ENCODE data around the gene MAP3K2. TPM values are rescaled to one million over a fixed set of nuclear protein-coding genes. Genes with fewer than 3 reads are reported as not detected.

Gene MAP3K2
- total RNA-seq, 6 experiments from 2014 or later: 38.5 to 44.2 (median 40.1) TPM

- DNase-seq: peak; percentile 79
- no peaks in the 10 kb centered on the region for H3K36me3 Mint-ChIP-seq (ENCODE audit: low read depth)
- no peaks in the 10 kb centered on the region for H3K9me3 Mint-ChIP-seq
- H3K27me3 Mint-ChIP-seq (ENCODE audit: insufficient read depth): peaks cover 6% of the 10 kb centered on the region; the same call in 1 of the 2 replicates
- TF ChIP-seq CTCF (IDR thresholded peaks at IDR 0.05): no peak
- H3K4me1 Mint-ChIP-seq (ENCODE audit: low read depth): peaks cover 59% of the 10 kb centered on the region
- H3K4me3 Mint-ChIP-seq: no peak overlapping the region
- H3K27ac Mint-ChIP-seq: peak overlapping the region; percentile 65
Measured at GRCh38 chr2:127400897-127401756, 13.4 kb upstream of the MAP3K2 start.

- Mint-ChIP-seq H3K9me3 (no peaks in the 10 kb centered on the region), H3K27me3 (ENCODE audit: insufficient read depth) (peaks cover 6% of the 10 kb centered on the region; the same call in 1 of the 2 replicates), H3K36me3 (ENCODE audit: low read depth) (no peaks in the 10 kb centered on the region), H3K4me3 (no peak overlapping the region), H3K27ac (no peak overlapping the region), H3K4me1 (ENCODE audit: low read depth) (peaks cover 59% of the 10 kb centered on the region)
- no peak for TF ChIP-seq CTCF (IDR thresholded peaks at IDR 0.05)
- no peak for DNase-seq
Measured at GRCh38 chr2:127400533-127400896, 12.7 kb upstream of the MAP3K2 start.

- H3K4me1 Mint-ChIP-seq (ENCODE audit: low read depth): peaks cover 41% of the 10 kb centered on the region
- peak; percentile 91 for DNase-seq
- TF ChIP-seq CTCF (IDR thresholded peaks at IDR 0.05): no peak
- peaks cover 6% of the 10 kb centered on the region; the same call in 1 of the 2 replicates for H3K27me3 Mint-ChIP-seq (ENCODE audit: insufficient read depth)
- peaks cover 7% of the 10 kb centered on the region for H3K36me3 Mint-ChIP-seq (ENCODE audit: low read depth)
- no peaks in the 10 kb centered on the region for H3K9me3 Mint-ChIP-seq
- peak overlapping the region; percentile 65 for H3K4me3 Mint-ChIP-seq
- H3K27ac Mint-ChIP-seq: peak overlapping the region; percentile 74
Measured at GRCh38 chr2:127398239-127398590, 10.4 kb upstream of the MAP3K2 start.

- peaks cover 6% of the 10 kb centered on the region; the same call in 1 of the 2 replicates for H3K27me3 Mint-ChIP-seq (ENCODE audit: insufficient read depth)
- H3K4me1 Mint-ChIP-seq (ENCODE audit: low read depth): peaks cover 44% of the 10 kb centered on the region
- H3K36me3 Mint-ChIP-seq (ENCODE audit: low read depth): peaks cover 7% of the 10 kb centered on the region
- DNase-seq: no peak
- no peak for TF ChIP-seq CTCF (IDR thresholded peaks at IDR 0.05)
- no peak overlapping the region for H3K4me3 Mint-ChIP-seq
- peak overlapping the region; percentile 74; the same call in 1 of the 2 replicates for H3K27ac Mint-ChIP-seq
- H3K9me3 Mint-ChIP-seq: no peaks in the 10 kb centered on the region
Measured at GRCh38 chr2:127397568-127398238, 9.9 kb upstream of the MAP3K2 start.

GRCh38 chr2:127394492-127394891, 6.7 kb upstream of the MAP3K2 start:
- TF ChIP-seq CTCF (IDR thresholded peaks at IDR 0.05): no peak
- no peaks in the 10 kb centered on the region for H3K9me3 Mint-ChIP-seq
- H3K4me3 Mint-ChIP-seq: no peak overlapping the region
- H3K27ac Mint-ChIP-seq: no peak overlapping the region
- H3K27me3 Mint-ChIP-seq (ENCODE audit: insufficient read depth): peaks cover 4% of the 10 kb centered on the region; the same call in 1 of the 2 replicates
- no peak for DNase-seq
- peaks cover 7% of the 10 kb centered on the region for H3K36me3 Mint-ChIP-seq (ENCODE audit: low read depth)
- peaks cover 36% of the 10 kb centered on the region for H3K4me1 Mint-ChIP-seq (ENCODE audit: low read depth)
